ENCODE measurements around the gene OR52E2. TPM values are rescaled to one million over a fixed set of nuclear protein-coding genes. Genes with fewer than 3 reads are reported as not detected.
"Not testable (repeated sequence)": the region's sequence is repeated elsewhere in the genome, so short reads cannot be mapped to it uniquely, and the experiment has no call there.

Gene OR52E2
- total RNA-seq, 1 donor from 2014 or later = not detected

DNA sequence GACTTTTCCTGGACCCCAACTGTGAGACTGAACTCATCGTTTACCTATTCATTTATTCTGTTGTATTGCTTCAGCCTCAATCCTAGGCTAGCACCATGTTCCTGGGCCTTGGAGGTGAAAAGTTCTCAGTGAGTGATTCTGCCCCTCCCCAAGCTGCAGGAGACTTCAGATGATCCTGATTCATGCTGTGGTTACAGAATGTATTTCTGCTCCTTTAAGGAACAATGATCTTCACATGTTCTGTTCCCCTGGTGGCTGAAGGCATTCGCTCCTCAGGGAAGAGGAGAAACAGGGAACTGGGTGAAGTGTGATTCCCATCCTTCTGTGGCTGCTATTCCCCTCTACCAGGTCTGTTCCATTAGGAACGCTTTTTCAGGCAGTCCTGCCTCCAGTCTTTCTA, 12.4 kb upstream of the OR52E2 start:
- DNase-seq = no peak
- no peaks in the 10 kb centered on the region for H3K9me3 ChIP-seq (replicated peaks)
- H3K27ac ChIP-seq (replicated peaks) = no peak overlapping the region
- H3K4me3 ChIP-seq = no peak overlapping the region
- TF ChIP-seq, protein P1, sequence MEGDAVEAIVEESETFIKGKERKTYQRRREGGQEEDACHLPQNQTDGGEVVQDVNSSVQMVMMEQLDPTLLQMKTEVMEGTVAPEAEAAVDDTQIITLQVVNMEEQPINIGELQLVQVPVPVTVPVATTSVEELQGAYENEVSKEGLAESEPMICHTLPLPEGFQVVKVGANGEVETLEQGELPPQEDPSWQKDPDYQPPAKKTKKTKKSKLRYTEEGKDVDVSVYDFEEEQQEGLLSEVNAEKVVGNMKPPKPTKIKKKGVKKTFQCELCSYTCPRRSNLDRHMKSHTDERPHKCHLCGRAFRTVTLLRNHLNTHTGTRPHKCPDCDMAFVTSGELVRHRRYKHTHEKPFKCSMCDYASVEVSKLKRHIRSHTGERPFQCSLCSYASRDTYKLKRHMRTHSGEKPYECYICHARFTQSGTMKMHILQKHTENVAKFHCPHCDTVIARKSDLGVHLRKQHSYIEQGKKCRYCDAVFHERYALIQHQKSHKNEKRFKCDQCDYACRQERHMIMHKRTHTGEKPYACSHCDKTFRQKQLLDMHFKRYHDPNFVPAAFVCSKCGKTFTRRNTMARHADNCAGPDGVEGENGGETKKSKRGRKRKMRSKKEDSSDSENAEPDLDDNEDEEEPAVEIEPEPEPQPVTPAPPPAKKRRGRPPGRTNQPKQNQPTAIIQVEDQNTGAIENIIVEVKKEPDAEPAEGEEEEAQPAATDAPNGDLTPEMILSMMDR (IDR thresholded peaks at IDR 0.05; ENCODE audit: borderline replicate concordance) = no peak
- H3K36me3 ChIP-seq = no peaks in the 10 kb centered on the region
- intact Hi-C loops (cut with micrococcal nuclease) = no loop called here
- H3K4me1 ChIP-seq = no peaks in the 10 kb centered on the region
- H3K27me3 ChIP-seq (ENCODE audit: low read depth) = no peaks in the 10 kb centered on the region

- DNase-seq = no peak
- no peaks in the 10 kb centered on the region for H3K27me3 ChIP-seq (ENCODE audit: low read depth)
- H3K36me3 ChIP-seq = no peaks in the 10 kb centered on the region
- intact Hi-C loops (cut with micrococcal nuclease) = no loop called here
- H3K4me3 ChIP-seq = no peak within 1 kb of the TSS
- H3K27ac ChIP-seq (replicated peaks) = no peak within 1 kb of the TSS
- no peaks in the 10 kb centered on the region for H3K4me1 ChIP-seq
- H3K9me3 ChIP-seq (replicated peaks) = no peaks in the 10 kb centered on the region
- TF ChIP-seq, protein P1 (IDR thresholded peaks at IDR 0.05; ENCODE audit: borderline replicate concordance) = no peak
These were observed 9.8 kb upstream of the OR52E2 start, which contains the start of gene OR52E1 for GRCh38 chr11:5069272-5069671. Gene OR52E1, plus strand, starts transcription at chr11:5069572.

DNA sequence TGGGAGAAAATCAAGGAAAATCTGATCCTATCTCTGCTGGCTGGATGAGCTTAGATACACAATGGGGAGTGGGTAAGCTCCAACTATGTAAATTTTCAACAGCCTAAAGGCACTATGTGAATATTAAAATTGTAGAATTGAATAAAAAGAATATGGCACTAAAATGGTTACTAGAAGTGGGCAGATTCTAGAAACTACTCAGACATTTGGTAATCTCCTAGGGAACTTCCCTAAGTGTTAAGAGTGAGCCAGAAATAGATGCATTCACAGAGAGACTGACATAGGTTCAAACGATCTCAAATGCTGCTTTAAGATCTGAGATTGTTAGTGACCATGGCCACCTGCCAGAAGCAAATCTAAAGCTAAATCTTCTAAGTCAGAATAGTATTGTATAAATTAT, 5.6 kb upstream of the OR52E2 start:
- intact Hi-C loops (cut with micrococcal nuclease) = no loop called here
- Histone ChIP-seq H3K36me3 (no peaks in the 10 kb centered on the region), H3K27ac (replicated peaks) (no peak overlapping the region), H3K27me3 (ENCODE audit: low read depth) (no peaks in the 10 kb centered on the region), H3K9me3 (replicated peaks) (no peaks in the 10 kb centered on the region), H3K4me1 (no peaks in the 10 kb centered on the region), H3K4me3 (no peak overlapping the region)
- TF ChIP-seq, protein P1 (IDR thresholded peaks at IDR 0.05; ENCODE audit: borderline replicate concordance) = no peak
- DNase-seq = no peak

- H3K9me3 ChIP-seq (replicated peaks); DNase-seq; H3K4me3 ChIP-seq; H3K27ac ChIP-seq (replicated peaks); H3K36me3 ChIP-seq; H3K27me3 ChIP-seq (ENCODE audit: low read depth); H3K4me1 ChIP-seq; intact Hi-C loops (cut with micrococcal nuclease): not testable (repeated sequence)
These were observed 748 bp downstream of the OR52E2 start for GRCh38 chr11:5058679-5059078.

DNA sequence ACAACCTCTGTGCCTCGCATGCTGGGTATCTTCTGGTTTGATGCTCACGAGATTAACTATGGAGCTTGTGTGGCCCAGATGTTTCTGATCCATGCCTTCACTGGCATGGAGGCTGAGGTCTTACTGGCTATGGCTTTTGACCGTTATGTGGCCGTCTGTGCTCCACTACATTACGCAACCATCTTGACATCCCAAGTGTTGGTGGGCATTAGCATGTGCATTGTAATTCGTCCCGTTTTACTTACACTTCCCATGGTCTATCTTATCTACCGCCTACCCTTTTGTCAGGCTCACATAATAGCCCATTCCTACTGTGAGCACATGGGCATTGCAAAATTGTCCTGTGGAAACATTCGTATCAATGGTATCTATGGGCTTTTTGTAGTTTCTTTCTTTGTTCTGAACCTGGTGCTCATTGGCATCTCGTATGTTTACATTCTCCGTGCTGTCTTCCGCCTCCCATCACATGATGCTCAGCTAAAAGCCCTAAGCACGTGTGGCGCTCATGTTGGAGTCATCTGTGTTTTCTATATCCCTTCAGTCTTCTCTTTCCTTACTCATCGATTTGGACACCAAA, 12.6 kb downstream of the OR52E2 start:
- H3K4me1 ChIP-seq = no peaks in the 10 kb centered on the region
- no peaks in the 10 kb centered on the region for H3K27me3 ChIP-seq (ENCODE audit: low read depth)
- H3K27ac ChIP-seq (replicated peaks) = no peak overlapping the region
- intact Hi-C loops (cut with micrococcal nuclease) = no loop called here
- H3K36me3 ChIP-seq = no peaks in the 10 kb centered on the region
- H3K4me3 ChIP-seq = no peak overlapping the region
- no peak for DNase-seq
- no peaks in the 10 kb centered on the region for H3K9me3 ChIP-seq (replicated peaks)
- TF ChIP-seq, protein P1 (IDR thresholded peaks at IDR 0.05; ENCODE audit: borderline replicate concordance) = no peak

DNA sequence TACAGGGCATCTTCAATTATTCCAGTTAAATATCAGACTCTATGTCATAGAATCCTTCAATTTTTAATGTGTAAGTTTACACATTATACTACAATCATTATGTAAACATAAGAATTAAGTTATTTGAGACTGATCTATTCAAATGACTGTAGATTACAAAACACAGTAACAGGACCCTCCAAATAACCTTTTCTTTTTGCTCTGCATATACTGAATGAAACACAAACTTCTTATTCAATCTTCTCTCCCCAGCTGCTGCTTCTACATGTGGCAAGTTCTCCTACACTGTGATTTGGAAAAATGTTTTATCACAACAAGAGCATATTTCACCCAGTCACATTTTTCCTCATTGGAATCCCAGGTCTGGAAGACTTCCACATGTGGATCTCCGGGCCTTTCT, 13.2 kb downstream of the OR52E2 start, which contains the start of gene OR52J3:
Gene OR52J3 (plus strand): TSS at position 301 of the 400 bp plus-strand sequence. CDS start 0 bp downstream, at position 301.
- Histone ChIP-seq H3K27me3 (ENCODE audit: low read depth) (no peaks in the 10 kb centered on the region), H3K36me3 (no peaks in the 10 kb centered on the region), H3K27ac (replicated peaks) (no peak within 1 kb of the TSS), H3K4me3 (no peak within 1 kb of the TSS), H3K9me3 (replicated peaks) (no peaks in the 10 kb centered on the region), H3K4me1 (no peaks in the 10 kb centered on the region)
- TF ChIP-seq, protein P1 (IDR thresholded peaks at IDR 0.05; ENCODE audit: borderline replicate concordance) = no peak
- intact Hi-C loops (cut with micrococcal nuclease) = no loop called here
- no peak for DNase-seq

All from left ventricle myocardium inferior (tissue), 1 donor.